Suprapubic skin (tissue), 3 donors: ENCODE data around the gene ACOT11.

ENCODE experiments used
- POLR2A ChIP-seq, 2 donors: fragments of 450-650 bp; IDR thresholded peaks; one replicate each; pipeline ENCODE4 v1.6.1; 2017; ENCODE audit warnings: antibody characterized with exemption in 2 of 2, mild to moderate bottlenecking in 2 of 2, moderate library complexity in 2 of 2
- TF ChIP-seq, protein P1 (sequence below), 2 donors: fragments of 200-600 bp in 1 of 2; fragments of 450-650 bp in 1 of 2; sonication (generic) in 1 of 2; IDR thresholded peaks; one replicate each; pipeline ENCODE4 v1.5.1; 2016 to 2019; ENCODE audit warnings: antibody characterized with exemption in 2 of 2, mild to moderate bottlenecking in 1 of 2, moderate library complexity in 1 of 2

GRCh38 chr1:54596756-54597155 lies 48.7 kb downstream of the ACOT11 start:
- TF ChIP-seq, protein P1, sequence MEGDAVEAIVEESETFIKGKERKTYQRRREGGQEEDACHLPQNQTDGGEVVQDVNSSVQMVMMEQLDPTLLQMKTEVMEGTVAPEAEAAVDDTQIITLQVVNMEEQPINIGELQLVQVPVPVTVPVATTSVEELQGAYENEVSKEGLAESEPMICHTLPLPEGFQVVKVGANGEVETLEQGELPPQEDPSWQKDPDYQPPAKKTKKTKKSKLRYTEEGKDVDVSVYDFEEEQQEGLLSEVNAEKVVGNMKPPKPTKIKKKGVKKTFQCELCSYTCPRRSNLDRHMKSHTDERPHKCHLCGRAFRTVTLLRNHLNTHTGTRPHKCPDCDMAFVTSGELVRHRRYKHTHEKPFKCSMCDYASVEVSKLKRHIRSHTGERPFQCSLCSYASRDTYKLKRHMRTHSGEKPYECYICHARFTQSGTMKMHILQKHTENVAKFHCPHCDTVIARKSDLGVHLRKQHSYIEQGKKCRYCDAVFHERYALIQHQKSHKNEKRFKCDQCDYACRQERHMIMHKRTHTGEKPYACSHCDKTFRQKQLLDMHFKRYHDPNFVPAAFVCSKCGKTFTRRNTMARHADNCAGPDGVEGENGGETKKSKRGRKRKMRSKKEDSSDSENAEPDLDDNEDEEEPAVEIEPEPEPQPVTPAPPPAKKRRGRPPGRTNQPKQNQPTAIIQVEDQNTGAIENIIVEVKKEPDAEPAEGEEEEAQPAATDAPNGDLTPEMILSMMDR (IDR thresholded peaks at IDR 0.05): no peak
- no peak for TF ChIP-seq POLR2A (IDR thresholded peaks at IDR 0.05)
